A549 (cell line): ENCODE measurements around the gene HEXIM1.

Source experiments
- BHLHE40 ChIP-seq: IDR thresholded peaks from 2 replicates; pipeline ENCODE4 v1.6.1; 2012; ENCODE audit warnings: low read depth, low read length, inconsistent platforms
- CEBPB ChIP-seq, 2 experiments: fragments of >200 bp in 1 of 2; sonication (Bioruptor Twin) in 1 of 2; formaldehyde crosslinking in 1 of 2; IDR thresholded peaks; 2 replicates each; pipeline ENCODE4 v1.6.1; 2012 to 2016
- CTCF ChIP-seq: fragments of >200 bp; sonication (Bioruptor Twin); formaldehyde crosslinking; IDR thresholded peaks from 3 replicates; pipeline ENCODE4 v1.5.1; 2016
- ELK1 ChIP-seq: fragments of 150-350 bp; IDR thresholded peaks from 2 replicates; pipeline ENCODE4 v1.6.1; 2014; ENCODE audit warnings: low read depth, mild to moderate bottlenecking, low read length
- EP300 ChIP-seq, 2 experiments: fragments of >200 bp; sonication (Bioruptor Twin); formaldehyde crosslinking; IDR thresholded peaks; 2 replicates in 1 of 2; 3 replicates in 1 of 2; pipeline ENCODE4 v1.6.1; 2016 to 2017
- FOSL2 ChIP-seq, 2 experiments: fragments of 450-650 bp in 1 of 2; fragments of >200 bp in 1 of 2; sonication (Bioruptor Twin) in 1 of 2; formaldehyde crosslinking; IDR thresholded peaks; 2 replicates each; pipeline versions ENCODE4 v1.5.0 to v1.6.1; 2016 to 2020; ENCODE audit warnings: mild to moderate bottlenecking in 1 of 2, moderate library complexity in 1 of 2
- HES2 ChIP-seq: fragments of >200 bp; sonication (Bioruptor Twin); formaldehyde crosslinking; IDR thresholded peaks from 2 replicates; pipeline ENCODE4 v1.6.1; 2016
- HOXB5 ChIP-seq: fragments of 250-450 bp; sonication (Bioruptor Pico); IDR thresholded peaks from 2 replicates; pipeline ENCODE4 v1.5.0; 2020; ENCODE audit warnings: mild to moderate bottlenecking, moderate library complexity
- MAX ChIP-seq: IDR thresholded peaks from 2 replicates; pipeline ENCODE4 v1.6.1; 2012
- POLR2A ChIP-seq: IDR thresholded peaks from 2 replicates; pipeline ENCODE4 v1.6.1; 2012; ENCODE audit warnings: mild to moderate bottlenecking, low read length
- RCOR1 ChIP-seq: fragments of 150-350 bp; IDR thresholded peaks from 2 replicates; pipeline ENCODE4 v1.6.1; 2014; ENCODE audit warnings: antibody characterized with exemption, low read length, low read depth
- SMC3 ChIP-seq: fragments of >200 bp; sonication (Bioruptor Twin); formaldehyde crosslinking; IDR thresholded peaks from 3 replicates; pipeline ENCODE4 v1.6.1; 2018; ENCODE audit warnings: inconsistent platforms
- USF2 ChIP-seq: fragments of 450-650 bp; IDR thresholded peaks from 2 replicates; pipeline ENCODE4 v1.6.1; 2014; ENCODE audit warnings: antibody characterized with exemption
- ZC3H11A ChIP-seq: fragments of 450-650 bp; IDR thresholded peaks from 2 replicates; pipeline ENCODE4 v1.6.1; 2014; ENCODE audit warnings: antibody characterized with exemption, mild to moderate bottlenecking

GRCh38 chr17:45172541-45173286, 24.4 kb downstream of the HEXIM1 start:
- TF ChIP-seq CTCF: 0 out of 3 replicates have a peak, but pooled peaks have one; percentile 24
- TF ChIP-seq CEBPB (IDR thresholded peaks at IDR 0.05): 0 out of 4 replicates have a peak, but pooled peaks of 1 of the 2 experiments have one; percentile 17
- TF ChIP-seq EP300 (IDR thresholded peaks at IDR 0.05): peak; percentile 86 to 95
- TF ChIP-seq FOSL2 (IDR thresholded peaks at IDR 0.05): no peak
- peak; percentile 77 for TF ChIP-seq FOSL2 (CRISPR knock-in tag; IDR thresholded peaks at IDR 0.05)
- no peak for TF ChIP-seq USF2
- peak; percentile 84 for TF ChIP-seq SMC3
- peak; percentile 89 for TF ChIP-seq MAX
- TF ChIP-seq ELK1: 0 out of 2 replicates have a peak, but pooled peaks have one; percentile 59
- TF ChIP-seq HES2: no peak
- TF ChIP-seq POLR2A: peak; percentile 46
- no peak for TF ChIP-seq BHLHE40
- no peak for TF ChIP-seq RCOR1
- 0 out of 2 replicates have a peak, but pooled peaks have one; percentile 47 for TF ChIP-seq HOXB5
- TF ChIP-seq ZC3H11A: no peak
